Spleen (tissue), 11 donors: ENCODE data around the gene OPTN. TPM values are rescaled to one million over a fixed set of nuclear protein-coding genes. Genes with fewer than 3 reads are reported as not detected.

Source experiments
- DNase-seq: peaks from one replicate; pipeline ENCODE4 v3.0.0-alpha.2; 2020
- H3K27ac ChIP-seq, 8 donors: fragments of 200-600 bp; sonication (generic) in 7 of 8; 1 replicate in 4 of 8; 2 replicates in 4 of 8; pipeline versions ENCODE4 v1.5.0 to v1.8.0; 2016 to 2021; ENCODE audit warnings: inconsistent platforms in 4 of 8, mild to moderate bottlenecking in 4 of 8, moderate library complexity in 1 of 8
- H3K27me3 ChIP-seq, 7 donors: fragments of 200-600 bp; sonication (generic) in 6 of 7; replicated peaks in 1 of 7; 1 replicate in 4 of 7; 2 replicates in 3 of 7; pipeline versions ENCODE4 v1.5.0 to v1.8.0; 2016 to 2021; ENCODE audit warnings: inconsistent platforms in 3 of 7, mild to moderate bottlenecking in 1 of 7
- H3K36me3 ChIP-seq, 6 donors: fragments of 200-600 bp; sonication (generic) in 5 of 6; 1 replicate in 4 of 6; 2 replicates in 2 of 6; pipeline versions ENCODE4 v1.5.0 to v1.8.0; 2016 to 2021; ENCODE audit warnings: inconsistent platforms in 2 of 6
- H3K4me1 ChIP-seq, 6 donors: fragments of 200-600 bp; sonication (generic) in 5 of 6; 1 replicate in 3 of 6; 2 replicates in 3 of 6; pipeline versions ENCODE4 v1.5.0 to v1.8.0; 2016 to 2021; ENCODE audit warnings: inconsistent platforms in 3 of 6
- H3K4me3 ChIP-seq, 8 donors: fragments of 200-600 bp; sonication (generic) in 7 of 8; 1 replicate in 4 of 8; 2 replicates in 4 of 8; pipeline versions ENCODE4 v1.5.0 to v1.8.0; 2016 to 2021; ENCODE audit warnings: inconsistent platforms in 4 of 8, mild to moderate bottlenecking in 4 of 8, moderate library complexity in 2 of 8
- H3K9me3 ChIP-seq, 8 donors: fragments of 200-600 bp; sonication (generic) in 7 of 8; 1 replicate in 4 of 8; 2 replicates in 4 of 8; pipeline versions ENCODE4 v1.5.0 to v1.8.0; 2016 to 2021; ENCODE audit warnings: inconsistent platforms in 4 of 8
- POLR2A ChIP-seq, 3 donors: fragments of 450-650 bp; IDR thresholded peaks; one replicate each; pipeline ENCODE4 v1.5.1; 2017; ENCODE audit warnings: antibody characterized with exemption in 3 of 3, mild to moderate bottlenecking in 1 of 3
- POLR2AphosphoS5 ChIP-seq, 3 donors: sonication (generic); formaldehyde crosslinking; IDR thresholded peaks; one replicate each; pipeline ENCODE4 v1.5.1; 2017; ENCODE audit warnings: antibody characterized with exemption in 3 of 3
- WGBS, 5 donors: extraction: QIAGEN DNeasy Blood & Tissue Kit in 3 of 5; methylation state at CpG; one replicate each; pipeline versions ENCODE4 v1.1.5 to v1.1.7; 2013 to 2018; 5-methylcytosine and 5-hydroxymethylcytosine counted together
- intact Hi-C: fragments of 100-400 bp; cut with DNase I; formaldehyde crosslinking; loops from one replicate; pipeline ENCODE4 v1.15.0; 2023; ENCODE audit warnings: low total_unique reads
- polyA plus RNA-seq, 3 donors: library from polyadenylated mRNA; stranded (reverse); fragments of 200-250 nt; gene quantifications; one replicate each; pipeline ENCODE4 v1.2.1, GENCODE V29; 2013
- small RNA-seq, 4 donors: library from RNA; depleted of rRNA; stranded (forward); fragments of <200 nt; gene quantifications; one replicate each; pipeline ENCODE3, GENCODE V24; 2016
- total RNA-seq, 7 donors: library from RNA; depleted of rRNA in 3 of 7; stranded (reverse); fragments of >200 nt in 3 of 7; fragmentation: NEBNext Ultra II Directional in 4 of 7; extraction: Animal tissue kit (Norgen Biotek cat#: 25700) in 4 of 7; gene quantifications; one replicate each; pipeline versions ENCODE4 v1.1.0 to v1.2.1, GENCODE V29; 2016 to 2021
- donor health status: healthy with polysubstance abuse.
- donor health status: DM: no; HTN: no; CAD: no; lungs with moderate emphysema.
- donor health status: DM: no; HTN: no; CAD: no.
- donor health status: Bipolar disorder and iron deficiency.
- donor health status: healthy.
- donor health status: DM: no; HTN: no; CAD: no.
- donor health status: DM: yes; HTN: yes; CAD: no.

Gene OPTN
- total and polyA plus RNA-seq, 10 donors = 17.2 to 73.7 (median 52.0) TPM

GRCh38 chr10:13187135-13187534 lies 87.2 kb downstream of the OPTN start:
- Histone ChIP-seq H3K36me3 (peaks cover 0 to 60% (median 0%) of the 10 kb centered on the region in 6 donors), H3K4me1 (no peaks in the 10 kb centered on the region), H3K27ac (no peak overlapping the region), H3K27me3 (no peaks in the 10 kb centered on the region), H3K4me3 (no peak overlapping the region), H3K9me3 (no peaks in the 10 kb centered on the region)
- intact Hi-C loops = no loop called here
- TF ChIP-seq POLR2AphosphoS5 (IDR thresholded peaks at IDR 0.05) (no peak), POLR2A (IDR thresholded peaks at IDR 0.05) (no peak)
- 97 to 100% (median 99%) methylated on average over 3 of the region's 3 CpGs for WGBS, 5 donors
- no peak for DNase-seq

Small RNA genes lying within 50 kb of the gene (small RNA-seq; reads per million reads assigned to genes)
- 0 reads per million in 4 donors for gene SNRPGP5

Other genes starting within 250 kb of the OPTN start
- 10 to 100 TPM; 11.0 to 36.9 (median 29.4) TPM for gene CCDC3, start 98.5 kb upstream of the OPTN start, total RNA-seq
- 1 to 10 TPM; 4.7 to 7.9 (median 5.3) TPM for gene CCDC3, start 98.5 kb upstream of the OPTN start, polyA plus RNA-seq
- gene MCM10, start 61.4 kb downstream of the OPTN start, total RNA-seq = 1 to 10 TPM in 6 of 7 donors, under 1 TPM in 1; 0.98 to 5.3 (median 2.8) TPM
- gene MCM10, start 61.4 kb downstream of the OPTN start, polyA plus RNA-seq = under 1 TPM; 0.24 to 0.99 (median 0.80) TPM
- not detected for gene UCMA, start 134.2 kb downstream of the OPTN start, total RNA-seq
- not detected for gene UCMA, start 134.2 kb downstream of the OPTN start, polyA plus RNA-seq
- gene PHYH, start 199.9 kb downstream of the OPTN start, total RNA-seq = 10 to 100 TPM in 6 of 7 donors, 1 to 10 TPM in 1; 9.8 to 30.5 (median 14.7) TPM
- gene PHYH, start 199.9 kb downstream of the OPTN start, polyA plus RNA-seq = 10 to 100 TPM; 10.6 to 22.4 (median 12.5) TPM
- gene SEPHS1, start 248.1 kb downstream of the OPTN start, total RNA-seq = 10 to 100 TPM; 25.2 to 44.0 (median 31.4) TPM
- gene SEPHS1, start 248.1 kb downstream of the OPTN start, polyA plus RNA-seq = 10 to 100 TPM; 15.4 to 23.5 (median 19.0) TPM